ENCODE results near the gene IDI2.
A peak's percentile ranks its signal among the peaks of the same experiment; 100 is the strongest.
"Not testable (repeated sequence)": the region's sequence is repeated elsewhere in the genome, so short reads cannot be mapped to it uniquely, and the experiment has no call there.

Gene IDI2

GRCh38 chr10:1036341-1036791 lies 10.7 kb upstream of the IDI2 start:
- H3K27me3 Mint-ChIP-seq (ENCODE audit: low read depth) = no peaks in the 10 kb centered on the region

GRCh38 chr10:1035201-1035600 lies 9.5 kb upstream of the IDI2 start:
- Mint-ChIP-seq H3K36me3 (ENCODE audit: low read depth) (peaks cover 13% of the 10 kb centered on the region), H3K4me3 (no peak overlapping the region), H3K27me3 (ENCODE audit: low read depth) (no peaks in the 10 kb centered on the region), H3K9me3 (no peaks in the 10 kb centered on the region), H3K27ac (no peak overlapping the region), H3K4me1 (ENCODE audit: low read depth) (peaks cover 10% of the 10 kb centered on the region)

More at GRCh38 chr10:1036341-1036791, 10.7 kb upstream of the IDI2 start:
- Mint-ChIP-seq H3K9me3 (no peaks in the 10 kb centered on the region), H3K4me1 (ENCODE audit: low read depth) (peaks cover 14% of the 10 kb centered on the region), H3K27ac (peak overlapping the region; percentile 31), H3K36me3 (ENCODE audit: low read depth) (peaks cover 19% of the 10 kb centered on the region), H3K4me3 (no peak overlapping the region)

- no peak overlapping the region for H3K4me3 Mint-ChIP-seq
- H3K27ac Mint-ChIP-seq = no peak overlapping the region
- peaks cover 8% of the 10 kb centered on the region for H3K4me1 Mint-ChIP-seq (ENCODE audit: low read depth)
- H3K27me3 Mint-ChIP-seq (ENCODE audit: low read depth) = no peaks in the 10 kb centered on the region
- H3K9me3 Mint-ChIP-seq = no peaks in the 10 kb centered on the region
- peaks cover 12% of the 10 kb centered on the region for H3K36me3 Mint-ChIP-seq (ENCODE audit: low read depth)
Observed at GRCh38 chr10:1034758-1035157, 9.1 kb upstream of the IDI2 start.

DNA sequence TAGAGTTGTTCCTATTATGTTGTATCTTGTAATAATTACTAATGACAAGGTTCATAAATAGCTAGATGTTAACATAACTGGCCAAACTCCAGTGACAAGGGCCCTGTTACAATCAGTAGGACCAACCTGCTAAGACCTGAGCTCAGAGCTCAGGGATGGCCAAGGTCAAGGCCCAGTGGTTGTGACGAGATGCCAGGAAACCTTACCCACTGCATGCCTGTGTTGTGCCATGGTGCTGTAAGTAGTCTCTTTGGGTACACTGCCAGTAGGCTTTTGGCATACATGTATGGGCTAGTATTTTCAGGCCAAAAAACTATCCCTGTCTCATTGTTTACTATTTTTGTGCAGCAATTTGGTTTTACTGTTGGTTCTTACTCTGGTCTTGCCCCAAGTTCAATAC lies 7.9 kb upstream of the IDI2 start:
- Mint-ChIP-seq H3K4me3 (no peak overlapping the region), H3K36me3 (ENCODE audit: low read depth) (peaks cover 12% of the 10 kb centered on the region), H3K9me3 (no peaks in the 10 kb centered on the region), H3K27ac (no peak overlapping the region), H3K4me1 (ENCODE audit: low read depth) (peaks cover 8% of the 10 kb centered on the region), H3K27me3 (ENCODE audit: low read depth) (no peaks in the 10 kb centered on the region)

- Mint-ChIP-seq H3K36me3 (ENCODE audit: low read depth) (no peaks in the 10 kb centered on the region), H3K27ac (no peak overlapping the region), H3K4me1 (ENCODE audit: low read depth) (no peaks in the 10 kb centered on the region), H3K4me3 (no peak overlapping the region), H3K9me3 (no peaks in the 10 kb centered on the region), H3K27me3 (ENCODE audit: low read depth) (no peaks in the 10 kb centered on the region)
Observed at GRCh38 chr10:1029838-1030237, 4.2 kb upstream of the IDI2 start.

- Mint-ChIP-seq H3K4me1 (ENCODE audit: low read depth) (no peaks in the 10 kb centered on the region), H3K27ac (no peak overlapping the region), H3K36me3 (ENCODE audit: low read depth) (no peaks in the 10 kb centered on the region), H3K4me3 (no peak overlapping the region), H3K9me3 (no peaks in the 10 kb centered on the region), H3K27me3 (ENCODE audit: low read depth) (no peaks in the 10 kb centered on the region)
Observed at GRCh38 chr10:1026578-1026977, 919 bp upstream of the IDI2 start.

GRCh38 chr10:1024103-1024502 lies 1.6 kb downstream of the IDI2 start:
- H3K4me3 Mint-ChIP-seq = no peak overlapping the region
- no peaks in the 10 kb centered on the region for H3K27me3 Mint-ChIP-seq (ENCODE audit: low read depth)
- H3K36me3 Mint-ChIP-seq (ENCODE audit: low read depth) = peaks cover 5% of the 10 kb centered on the region
- H3K9me3 Mint-ChIP-seq = no peaks in the 10 kb centered on the region
- H3K27ac Mint-ChIP-seq = no peak overlapping the region
- no peaks in the 10 kb centered on the region for H3K4me1 Mint-ChIP-seq (ENCODE audit: low read depth)

DNA sequence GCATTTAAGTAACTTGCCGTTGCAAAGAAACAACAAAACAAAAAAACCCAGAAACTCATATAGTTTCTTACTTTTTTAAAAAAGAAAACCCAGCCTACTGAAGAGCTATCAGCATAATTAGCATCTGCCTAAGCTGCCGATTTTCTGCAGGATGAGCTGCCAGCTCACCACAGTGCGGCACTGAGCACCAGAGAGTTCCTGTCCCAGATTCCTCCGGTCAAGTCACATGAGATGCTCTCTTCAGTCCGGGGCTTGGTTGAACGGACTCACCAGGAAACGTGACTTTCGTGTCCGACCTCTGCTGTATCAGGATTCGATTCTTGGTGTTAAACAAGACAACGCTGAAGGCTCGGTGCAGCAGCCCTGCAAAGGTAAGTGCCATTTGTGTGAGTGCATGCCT lies 3.2 kb downstream of the IDI2 start:
- H3K9me3 Mint-ChIP-seq = no peaks in the 10 kb centered on the region
- H3K27ac Mint-ChIP-seq = no peak overlapping the region
- H3K27me3 Mint-ChIP-seq (ENCODE audit: low read depth) = no peaks in the 10 kb centered on the region
- peaks cover 15% of the 10 kb centered on the region for H3K36me3 Mint-ChIP-seq (ENCODE audit: low read depth)
- H3K4me3 Mint-ChIP-seq = no peak overlapping the region
- no peaks in the 10 kb centered on the region for H3K4me1 Mint-ChIP-seq (ENCODE audit: low read depth)

DNA sequence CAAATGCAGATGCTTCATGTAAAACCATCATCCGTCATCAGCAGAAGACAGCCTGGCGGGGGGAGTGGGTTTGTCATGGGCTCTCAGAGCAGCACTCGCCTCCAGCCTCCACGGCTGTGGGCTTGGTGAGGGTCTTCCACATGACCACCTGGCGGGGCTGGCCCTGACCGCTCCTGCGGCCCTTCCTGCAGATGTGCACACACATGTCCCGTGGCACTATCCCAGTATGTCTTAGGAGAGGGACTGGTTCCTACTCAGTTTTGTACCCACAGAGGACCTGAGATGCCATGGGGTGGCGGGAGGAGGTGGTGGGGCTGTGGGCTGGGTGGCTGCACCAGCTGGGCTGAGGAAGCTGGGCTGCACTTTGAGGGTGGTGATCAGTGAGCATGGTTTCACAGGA lies 4.7 kb downstream of the IDI2 start:
- no peaks in the 10 kb centered on the region for H3K27me3 Mint-ChIP-seq (ENCODE audit: low read depth)
- peaks cover 20% of the 10 kb centered on the region for H3K36me3 Mint-ChIP-seq (ENCODE audit: low read depth)
- H3K27ac Mint-ChIP-seq = no peak overlapping the region
- no peaks in the 10 kb centered on the region for H3K4me1 Mint-ChIP-seq (ENCODE audit: low read depth)
- no peak overlapping the region for H3K4me3 Mint-ChIP-seq
- no peaks in the 10 kb centered on the region for H3K9me3 Mint-ChIP-seq

GRCh38 chr10:1020460-1020859 lies 5.2 kb downstream of the IDI2 start:
- Mint-ChIP-seq H3K4me1 (ENCODE audit: low read depth) (no peaks in the 10 kb centered on the region), H3K9me3 (no peaks in the 10 kb centered on the region), H3K36me3 (ENCODE audit: low read depth) (peaks cover 20% of the 10 kb centered on the region), H3K4me3 (no peak overlapping the region), H3K27ac (no peak overlapping the region), H3K27me3 (ENCODE audit: low read depth) (no peaks in the 10 kb centered on the region)

GRCh38 chr10:1019362-1019761 lies 6.3 kb downstream of the IDI2 start:
- Mint-ChIP-seq H3K4me1 (ENCODE audit: low read depth) (no peaks in the 10 kb centered on the region), H3K36me3 (ENCODE audit: low read depth) (peaks cover 26% of the 10 kb centered on the region), H3K9me3 (no peaks in the 10 kb centered on the region), H3K4me3 (no peak overlapping the region), H3K27me3 (ENCODE audit: low read depth) (no peaks in the 10 kb centered on the region), H3K27ac (no peak overlapping the region)

- Mint-ChIP-seq H3K27ac (no peak overlapping the region), H3K36me3 (ENCODE audit: low read depth) (peaks cover 53% of the 10 kb centered on the region), H3K4me1 (ENCODE audit: low read depth) (peaks cover 4% of the 10 kb centered on the region), H3K27me3 (ENCODE audit: low read depth) (no peaks in the 10 kb centered on the region), H3K9me3 (no peaks in the 10 kb centered on the region), H3K4me3 (no peak overlapping the region)
Observed at GRCh38 chr10:1015688-1016087, 10.0 kb downstream of the IDI2 start.

DNA sequence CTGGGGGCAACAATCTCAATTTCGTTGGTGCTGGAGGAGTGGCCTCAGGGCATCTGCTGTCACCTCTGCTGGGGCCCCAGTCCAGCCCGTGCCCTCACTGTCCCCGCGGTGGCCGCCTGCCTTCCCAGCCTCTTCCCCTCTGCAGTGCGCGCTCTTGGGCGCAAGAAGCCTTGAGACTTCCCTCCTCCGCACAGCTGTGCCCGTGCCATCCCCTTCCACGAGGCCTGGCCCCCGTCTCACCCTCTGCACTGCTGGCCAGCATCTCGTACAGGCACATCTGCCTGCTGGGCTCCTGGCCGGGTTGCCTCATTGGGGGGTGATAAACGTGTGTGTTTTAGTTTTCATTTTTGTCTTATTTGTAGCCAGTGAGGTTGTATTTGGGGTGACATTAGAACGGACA lies 14.0 kb downstream of the IDI2 start:
- Mint-ChIP-seq H3K27me3 (ENCODE audit: low read depth) (no peaks in the 10 kb centered on the region), H3K4me1 (ENCODE audit: low read depth) (peaks cover 19% of the 10 kb centered on the region), H3K27ac (no peak overlapping the region), H3K36me3 (ENCODE audit: low read depth) (peaks cover 59% of the 10 kb centered on the region), H3K9me3 (no peaks in the 10 kb centered on the region), H3K4me3 (no peak overlapping the region)

DNA sequence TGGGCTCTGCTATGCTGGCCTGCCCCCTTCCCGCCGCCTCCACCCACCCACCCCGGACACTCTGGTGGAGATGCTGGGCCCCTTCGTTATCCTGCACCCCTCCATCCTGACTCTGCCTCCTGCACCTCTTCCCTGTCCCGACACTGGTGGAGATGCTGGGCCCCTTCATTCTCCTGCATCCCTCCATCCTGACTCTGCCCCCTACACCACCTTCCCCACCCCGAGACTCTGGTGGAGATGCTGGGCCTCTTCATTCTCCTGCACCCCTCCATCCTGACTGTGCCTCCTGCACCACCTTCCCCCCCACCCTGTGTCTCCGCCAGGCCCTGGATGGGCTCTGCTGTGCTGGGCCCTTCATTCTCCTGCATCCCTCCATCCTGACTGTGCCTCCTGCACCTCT lies 15.0 kb downstream of the IDI2 start:
- H3K4me3 Mint-ChIP-seq = no peak overlapping the region
- H3K9me3 Mint-ChIP-seq = no peaks in the 10 kb centered on the region

GRCh38 chr10:1009947-1010346 lies 15.7 kb downstream of the IDI2 start:
- peaks cover 19% of the 10 kb centered on the region for H3K4me1 Mint-ChIP-seq (ENCODE audit: low read depth)
- H3K27me3 Mint-ChIP-seq (ENCODE audit: low read depth); H3K9me3 Mint-ChIP-seq; H3K4me3 Mint-ChIP-seq: not testable (repeated sequence)
- H3K36me3 Mint-ChIP-seq (ENCODE audit: low read depth) = peaks cover 71% of the 10 kb centered on the region
- H3K27ac Mint-ChIP-seq = peak overlapping the region; percentile 70

More for the DNA sequence above, 15.0 kb downstream of the IDI2 start:
- H3K36me3 Mint-ChIP-seq (ENCODE audit: low read depth) = peaks cover 67% of the 10 kb centered on the region
- peaks cover 19% of the 10 kb centered on the region for H3K4me1 Mint-ChIP-seq (ENCODE audit: low read depth)
- no peaks in the 10 kb centered on the region for H3K27me3 Mint-ChIP-seq (ENCODE audit: low read depth)
- peak overlapping the region; percentile 72 for H3K27ac Mint-ChIP-seq

GRCh38 chr10:1009071-1009494 lies 16.6 kb downstream of the IDI2 start:
- Mint-ChIP-seq H3K27me3 (ENCODE audit: low read depth) (no peaks in the 10 kb centered on the region), H3K4me1 (ENCODE audit: low read depth) (peaks cover 19% of the 10 kb centered on the region), H3K9me3 (no peaks in the 10 kb centered on the region), H3K27ac (peak overlapping the region; percentile 62), H3K4me3 (no peak overlapping the region), H3K36me3 (ENCODE audit: low read depth) (peaks cover 70% of the 10 kb centered on the region)
